Smooth muscle cell (in vitro differentiated cells): Measurements from ENCODE around the gene DOCK11. TPM values are rescaled to one million over a fixed set of nuclear protein-coding genes. Genes with fewer than 3 reads are reported as not detected.

Source experiments
- DNase-seq: peaks from one replicate; lab custom pipeline; 2025; ENCODE audit not compliant: unreplicated experiment; lab: John Stamatoyannopoulos, UW
- H2AFZ ChIP-seq: fragments of 200-600 bp; sonication (generic); 2 replicates; pipeline ENCODE4 v1.6.0; 2016; ENCODE audit warnings: antibody characterized with exemption, low read depth, mild to moderate bottlenecking
- H3F3A ChIP-seq: fragments of 200-600 bp; sonication (generic); 2 replicates; pipeline ENCODE4 v1.6.0; 2017; ENCODE audit warnings: antibody characterized with exemption, low read depth
- H3K27ac ChIP-seq: fragments of 200-600 bp; sonication (generic); 2 replicates; pipeline ENCODE4 v1.5.1; 2016; ENCODE audit warnings: low read depth, mild to moderate bottlenecking
- H3K27me3 ChIP-seq: fragments of 200-600 bp; sonication (generic); 2 replicates; pipeline ENCODE4 v1.6.1; 2016; ENCODE audit warnings: low read depth, mild to moderate bottlenecking
- H3K36me3 ChIP-seq: fragments of 200-600 bp; sonication (generic); 2 replicates; pipeline ENCODE4 v1.5.1; 2016; ENCODE audit warnings: low read depth
- H3K4me1 ChIP-seq: fragments of 200-600 bp; sonication (generic); 2 replicates; pipeline ENCODE4 v1.5.1; 2016; ENCODE audit warnings: low read depth
- H3K4me2 ChIP-seq: fragments of 200-600 bp; sonication (generic); 2 replicates; pipeline ENCODE4 v1.6.0; 2016; ENCODE audit warnings: mild to moderate bottlenecking
- H3K4me3 ChIP-seq: fragments of 200-600 bp; sonication (generic); 2 replicates; pipeline ENCODE4 v1.5.1; 2016; ENCODE audit warnings: mild to moderate bottlenecking
- H3K79me2 ChIP-seq: fragments of 200-600 bp; sonication (generic); 2 replicates; pipeline ENCODE4 v1.6.0; 2016; ENCODE audit warnings: low read depth, mild to moderate bottlenecking
- H3K9ac ChIP-seq: fragments of 200-600 bp; sonication (generic); 2 replicates; pipeline ENCODE4 v1.6.0; 2016; ENCODE audit warnings: low read depth
- H3K9me3 ChIP-seq: fragments of 200-600 bp; sonication (generic); replicated peaks from 2 replicates; pipeline ENCODE4 v1.5.1; 2016; ENCODE audit warnings: low read depth
- H4K20me1 ChIP-seq: fragments of 200-600 bp; sonication (generic); 2 replicates; pipeline ENCODE4 v1.6.0; 2016; ENCODE audit warnings: low read depth
- WGBS: methylation state at CpG from one replicate; pipeline ENCODE4 v1.1.7; 2016; ENCODE audit warnings: low lambda C conversion rate; 5-methylcytosine and 5-hydroxymethylcytosine counted together
- polyA plus RNA-seq: library from polyadenylated mRNA; unstranded; fragments of >200 nt; fragmentation: Nextera tagmentation; extraction: Ambion mirVana; gene quantifications from 2 replicates; pipeline ENCODE4 v1.2.1, GENCODE V29; 2016
- total RNA-seq: library from RNA; depleted of rRNA; stranded (reverse); fragments of >200 nt; gene quantifications from 2 replicates; pipeline ENCODE4 v1.2.3, GENCODE V29; 2014
- TF ChIP-seq, protein P1 (sequence below): fragments of 200-600 bp; sonication (generic); IDR thresholded peaks from 2 replicates; pipeline ENCODE4 v1.5.1; 2017; ENCODE audit warnings: borderline replicate concordance, mild to moderate bottlenecking, antibody characterized with exemption; ENCODE audit not compliant: insufficient read depth, poor library complexity, severe bottlenecking

Gene DOCK11
- total and polyA plus RNA-seq, 2 experiments from 2014 or later = 2.3 to 2.6 TPM

DNA sequence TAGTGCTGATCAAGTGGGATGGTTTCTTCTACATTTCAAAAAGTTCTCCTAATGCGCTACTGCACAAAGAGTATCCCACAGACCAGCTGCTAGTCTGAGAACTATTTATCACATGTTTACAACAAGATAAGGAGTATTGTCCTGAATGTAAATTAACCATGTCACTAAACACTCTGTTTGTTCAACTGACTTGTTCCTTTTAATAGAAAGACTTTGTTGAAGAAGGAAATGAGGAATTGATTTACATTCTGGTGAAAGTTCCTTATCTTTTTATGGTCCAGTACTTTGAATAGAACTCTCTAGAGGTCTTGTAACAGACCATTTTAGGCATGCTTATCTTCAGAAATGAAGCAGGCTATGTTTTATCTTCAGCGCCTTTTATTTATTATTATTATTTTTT, 164.5 kb downstream of the DOCK11 start:
- Histone ChIP-seq H3K9me3 (no peaks in the 10 kb centered on the region), H3K9ac (no peak overlapping the region), H2AFZ (no peak overlapping the region), H3K79me2 (no peaks in the 10 kb centered on the region), H3K27ac (no peak overlapping the region), H3K4me2 (no peak overlapping the region), H3K4me3 (no peak overlapping the region), H3K27me3 (no peaks in the 10 kb centered on the region), H4K20me1 (no peaks in the 10 kb centered on the region), H3K36me3 (no peaks in the 10 kb centered on the region), H3K4me1 (no peaks in the 10 kb centered on the region), H3F3A (no peaks in the 10 kb centered on the region)
- no peak for DNase-seq
- WGBS = 50% methylated on average over 2 of the region's 2 CpGs
- TF ChIP-seq, protein P1, sequence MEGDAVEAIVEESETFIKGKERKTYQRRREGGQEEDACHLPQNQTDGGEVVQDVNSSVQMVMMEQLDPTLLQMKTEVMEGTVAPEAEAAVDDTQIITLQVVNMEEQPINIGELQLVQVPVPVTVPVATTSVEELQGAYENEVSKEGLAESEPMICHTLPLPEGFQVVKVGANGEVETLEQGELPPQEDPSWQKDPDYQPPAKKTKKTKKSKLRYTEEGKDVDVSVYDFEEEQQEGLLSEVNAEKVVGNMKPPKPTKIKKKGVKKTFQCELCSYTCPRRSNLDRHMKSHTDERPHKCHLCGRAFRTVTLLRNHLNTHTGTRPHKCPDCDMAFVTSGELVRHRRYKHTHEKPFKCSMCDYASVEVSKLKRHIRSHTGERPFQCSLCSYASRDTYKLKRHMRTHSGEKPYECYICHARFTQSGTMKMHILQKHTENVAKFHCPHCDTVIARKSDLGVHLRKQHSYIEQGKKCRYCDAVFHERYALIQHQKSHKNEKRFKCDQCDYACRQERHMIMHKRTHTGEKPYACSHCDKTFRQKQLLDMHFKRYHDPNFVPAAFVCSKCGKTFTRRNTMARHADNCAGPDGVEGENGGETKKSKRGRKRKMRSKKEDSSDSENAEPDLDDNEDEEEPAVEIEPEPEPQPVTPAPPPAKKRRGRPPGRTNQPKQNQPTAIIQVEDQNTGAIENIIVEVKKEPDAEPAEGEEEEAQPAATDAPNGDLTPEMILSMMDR = no peak

DNA sequence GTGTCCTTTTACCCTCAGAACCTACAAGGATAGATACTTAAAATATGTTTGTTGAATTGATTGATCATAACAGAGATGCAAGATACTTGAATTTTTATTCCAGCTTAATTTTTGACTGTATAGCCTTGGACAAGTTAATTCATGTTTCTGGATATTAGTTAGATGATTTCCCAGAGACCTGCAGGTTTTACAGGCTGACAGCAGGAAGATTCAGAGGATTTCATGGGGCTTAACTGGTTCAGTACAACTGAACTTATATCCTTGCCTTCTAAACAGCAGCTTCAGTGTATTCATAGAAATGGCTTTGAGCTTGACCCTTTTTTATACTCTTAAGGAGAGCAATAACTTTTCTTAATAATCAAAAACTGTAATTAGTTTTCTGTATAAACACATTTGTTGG, 169.6 kb downstream of the DOCK11 start:
- no peaks in the 10 kb centered on the region for H3K4me1 ChIP-seq
- TF ChIP-seq, protein P1 = no peak
- H3K9ac ChIP-seq = no peak overlapping the region
- H3K36me3 ChIP-seq = no peaks in the 10 kb centered on the region
- no peaks in the 10 kb centered on the region for H3K9me3 ChIP-seq
- no peaks in the 10 kb centered on the region for H3K27me3 ChIP-seq
- no peak overlapping the region for H3K4me3 ChIP-seq
- H3F3A ChIP-seq = no peaks in the 10 kb centered on the region
- H4K20me1 ChIP-seq = no peaks in the 10 kb centered on the region
- no peak overlapping the region for H2AFZ ChIP-seq
- H3K27ac ChIP-seq = no peak overlapping the region
- DNase-seq = no peak
- no peaks in the 10 kb centered on the region for H3K79me2 ChIP-seq
- H3K4me2 ChIP-seq = no peak overlapping the region

DNA sequence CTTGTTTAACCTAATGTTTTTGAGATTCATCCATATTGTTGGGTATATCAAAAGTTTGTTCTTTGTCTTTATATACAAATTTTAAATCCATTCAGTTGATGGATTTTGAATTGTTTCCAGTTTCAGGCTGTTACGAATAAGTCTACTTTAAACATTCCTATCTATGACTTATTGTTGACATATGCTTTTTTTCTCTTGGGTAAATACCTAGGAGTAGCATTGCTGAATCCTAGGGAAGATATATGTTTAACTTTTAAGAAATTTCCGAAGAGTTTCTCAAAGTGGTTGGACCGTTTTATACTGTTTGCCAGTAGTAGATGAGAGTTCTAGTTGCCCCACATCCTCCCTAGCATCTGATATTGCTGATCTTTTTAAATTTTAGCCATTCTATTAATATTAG, 170.9 kb downstream of the DOCK11 start:
- Histone ChIP-seq H3K4me2 (no peak overlapping the region), H3K27ac (no peak overlapping the region), H3K27me3 (no peaks in the 10 kb centered on the region), H2AFZ (no peak overlapping the region), H4K20me1 (no peaks in the 10 kb centered on the region), H3K9me3 (no peaks in the 10 kb centered on the region), H3K4me1 (no peaks in the 10 kb centered on the region), H3K9ac (no peak overlapping the region), H3K36me3 (no peaks in the 10 kb centered on the region), H3K79me2 (no peaks in the 10 kb centered on the region), H3K4me3 (no peak overlapping the region), H3F3A (no peaks in the 10 kb centered on the region)
- TF ChIP-seq, protein P1 = no peak
- no peak for DNase-seq
- WGBS = 74% methylated on average over 3 of the region's 3 CpGs

DNA sequence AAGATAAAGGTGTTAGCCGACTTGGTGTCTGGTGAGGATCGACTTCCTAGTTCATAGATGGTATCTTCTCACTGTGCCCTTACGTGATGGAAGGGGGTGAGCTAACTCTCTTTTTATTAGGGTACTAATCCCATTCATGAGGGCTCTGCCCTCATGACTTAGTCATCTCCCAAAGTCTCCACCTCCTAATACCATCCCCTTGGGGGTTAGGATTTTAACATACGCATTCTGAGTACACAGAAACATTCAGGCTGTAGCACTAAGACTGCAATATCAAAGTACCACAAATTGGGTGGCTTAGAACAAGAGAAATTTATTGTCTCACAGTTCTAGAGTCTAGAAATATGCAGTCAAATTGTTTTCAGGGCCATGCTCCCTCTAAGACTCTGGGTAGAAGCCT, 173.8 kb downstream of the DOCK11 start:
- no peak overlapping the region for H3K9ac ChIP-seq
- H3K27me3 ChIP-seq = no peaks in the 10 kb centered on the region
- WGBS = 60% methylated on average over 4 of the region's 4 CpGs
- TF ChIP-seq, protein P1 = no peak
- H4K20me1 ChIP-seq = no peaks in the 10 kb centered on the region
- no peaks in the 10 kb centered on the region for H3K79me2 ChIP-seq
- no peak overlapping the region for H3K27ac ChIP-seq
- no peak for DNase-seq
- no peaks in the 10 kb centered on the region for H3K36me3 ChIP-seq
- no peaks in the 10 kb centered on the region for H3K9me3 ChIP-seq
- no peaks in the 10 kb centered on the region for H3F3A ChIP-seq
- H3K4me3 ChIP-seq = no peak overlapping the region
- no peak overlapping the region for H3K4me2 ChIP-seq
- H2AFZ ChIP-seq = no peak overlapping the region
- H3K4me1 ChIP-seq = no peaks in the 10 kb centered on the region
